Subcutaneous adipose tissue (tissue), 4 donors: Measurements from ENCODE around the gene CASQ2. TPM values are rescaled to one million over a fixed set of nuclear protein-coding genes. Genes with fewer than 3 reads are reported as not detected.

Source experiments
- CTCF ChIP-seq: fragments of 450-650 bp; IDR thresholded peaks from one replicate; pipeline ENCODE4 v1.5.1; 2016; ENCODE audit warnings: low read depth, mild to moderate bottlenecking, control low read depth, antibody characterized with exemption, moderate library complexity
- total RNA-seq, 4 donors: library from RNA; depleted of rRNA; stranded (reverse); fragments of >200 nt; gene quantifications; one replicate each; pipeline ENCODE4 v1.1.0, GENCODE V29; 2016

The CASQ2 gene
- total RNA-seq, 4 donors from 2014 or later: 2.4 to 22.2 (median 5.4) TPM

GRCh38 chr1:115727706-115728249 is 40.7 kb downstream of the CASQ2 start:
- no peak for TF ChIP-seq CTCF

GRCh38 chr1:115726570-115726969 is 41.9 kb downstream of the CASQ2 start:
- no peak for TF ChIP-seq CTCF

GRCh38 chr1:115726161-115726560 is 42.4 kb downstream of the CASQ2 start:
- no peak for TF ChIP-seq CTCF

GRCh38 chr1:115725600-115725999 is 42.9 kb downstream of the CASQ2 start:
- TF ChIP-seq CTCF: no peak

GRCh38 chr1:115723756-115724155 is 44.8 kb downstream of the CASQ2 start:
- TF ChIP-seq CTCF: no peak

- TF ChIP-seq CTCF: no peak
Observed at GRCh38 chr1:115722221-115722620, 46.3 kb downstream of the CASQ2 start.

- TF ChIP-seq CTCF: no peak
Observed at GRCh38 chr1:115719285-115719684, 49.2 kb downstream of the CASQ2 start.
